ENCODE data around the gene GRAMD2B.

Gene GRAMD2B

GRCh38 chr5:126499278-126499677, 76.1 kb downstream of the GRAMD2B start:
- no peak for DNase-seq
- Mint-ChIP-seq H3K27me3 (no peaks in the 10 kb centered on the region), H3K4me3 (no peak overlapping the region), H3K4me1 (peaks cover 21% of the 10 kb centered on the region), H3K9me3 (no peaks in the 10 kb centered on the region), H3K27ac (peak overlapping the region in 1 of 2 donors; percentile 70)
- ATAC-seq, result no peak

GRCh38 chr5:126499853-126500342, 76.7 kb downstream of the GRAMD2B start:
- DNase-seq (peak; percentile 13 to 38), ATAC-seq (peak; percentile 65)
- Mint-ChIP-seq H3K27me3 (no peaks in the 10 kb centered on the region), H3K27ac (peak overlapping the region in 1 of 2 donors; percentile 38), H3K4me3 (peak overlapping the region in 1 of 2 donors; percentile 30), H3K9me3 (no peaks in the 10 kb centered on the region), H3K4me1 (peaks cover 21% of the 10 kb centered on the region)

- ATAC-seq, result no peak
- DNase-seq, result no peak
- Mint-ChIP-seq H3K27me3 (no peaks in the 10 kb centered on the region), H3K4me3 (no peak overlapping the region), H3K4me1 (peaks cover 21% of the 10 kb centered on the region), H3K9me3 (no peaks in the 10 kb centered on the region), H3K27ac (no peak overlapping the region)
These were observed 78.2 kb downstream of the GRAMD2B start for GRCh38 chr5:126501448-126501847.

- no peaks in the 10 kb centered on the region for H3K27me3 Mint-ChIP-seq
- peak overlapping the region in 1 of 2 donors; percentile 74 for H3K27ac Mint-ChIP-seq
- H3K4me3 Mint-ChIP-seq, result no peak overlapping the region
- peaks cover 0 to 7% of the 10 kb centered on the region in 2 donors for H3K9me3 Mint-ChIP-seq
- peaks cover 42% of the 10 kb centered on the region for H3K4me1 Mint-ChIP-seq
- no peak for DNase-seq
- ATAC-seq, result peak; percentile 50
These were observed 80.4 kb downstream of the GRAMD2B start for GRCh38 chr5:126503602-126504104.

- no peak for ATAC-seq
- peaks cover 47% of the 10 kb centered on the region for H3K4me1 Mint-ChIP-seq
These were observed 82.9 kb downstream of the GRAMD2B start for GRCh38 chr5:126506079-126506478.

GRCh38 chr5:126508251-126508961, 85.2 kb downstream of the GRAMD2B start:
- Mint-ChIP-seq H3K4me3 (peak overlapping the region; percentile 82 to 83), H3K9me3 (peaks cover 0 to 7% of the 10 kb centered on the region in 2 donors), H3K27me3 (no peaks in the 10 kb centered on the region), H3K27ac (peak overlapping the region; percentile 96 to 98), H3K4me1 (peaks cover 54% of the 10 kb centered on the region)
- DNase-seq (peak; percentile 8 to 27), ATAC-seq (peak; percentile 78)

More at GRCh38 chr5:126506079-126506478, 82.9 kb downstream of the GRAMD2B start:
- Mint-ChIP-seq H3K27me3 (no peaks in the 10 kb centered on the region), H3K27ac (no peak overlapping the region), H3K9me3 (peaks cover 0 to 7% of the 10 kb centered on the region in 2 donors), H3K4me3 (no peak overlapping the region)
- no peak for DNase-seq

- Mint-ChIP-seq H3K27ac (peak overlapping the region; percentile 96 to 98), H3K4me1 (peaks cover 58% of the 10 kb centered on the region), H3K27me3 (no peaks in the 10 kb centered on the region), H3K9me3 (peaks cover 0 to 7% of the 10 kb centered on the region in 2 donors), H3K4me3 (peak overlapping the region; percentile 82 to 83)
- DNase-seq, result no peak
- ATAC-seq, result peak; percentile 86
These were observed 85.7 kb downstream of the GRAMD2B start for GRCh38 chr5:126508962-126509279.

GRCh38 chr5:126509339-126509738, 86.1 kb downstream of the GRAMD2B start:
- Mint-ChIP-seq H3K27me3 (no peaks in the 10 kb centered on the region), H3K9me3 (peaks cover 0 to 7% of the 10 kb centered on the region in 2 donors), H3K4me3 (no peak overlapping the region), H3K4me1 (peaks cover 60% of the 10 kb centered on the region), H3K27ac (no peak overlapping the region)
- ATAC-seq, result no peak
- no peak for DNase-seq

GRCh38 chr5:126511961-126512360, 88.8 kb downstream of the GRAMD2B start:
- Mint-ChIP-seq H3K27ac (no peak overlapping the region), H3K4me1 (peaks cover 55% of the 10 kb centered on the region), H3K9me3 (peaks cover 0 to 4% of the 10 kb centered on the region in 2 donors), H3K4me3 (no peak overlapping the region), H3K27me3 (no peaks in the 10 kb centered on the region)
- ATAC-seq (no peak), DNase-seq (no peak)

GRCh38 chr5:126512451-126512850, 89.2 kb downstream of the GRAMD2B start:
- H3K4me1 Mint-ChIP-seq, result peaks cover 50% of the 10 kb centered on the region
- no peak overlapping the region for H3K27ac Mint-ChIP-seq
- H3K27me3 Mint-ChIP-seq, result no peaks in the 10 kb centered on the region
- DNase-seq, result no peak
- ATAC-seq, result no peak
- no peaks in the 10 kb centered on the region for H3K9me3 Mint-ChIP-seq
- no peak overlapping the region for H3K4me3 Mint-ChIP-seq

GRCh38 chr5:126513302-126513701, 90.1 kb downstream of the GRAMD2B start:
- ATAC-seq, result no peak
- no peaks in the 10 kb centered on the region for H3K9me3 Mint-ChIP-seq

GRCh38 chr5:126513703-126514102, 90.5 kb downstream of the GRAMD2B start:
- no peaks in the 10 kb centered on the region for H3K9me3 Mint-ChIP-seq
- no peak overlapping the region for H3K27ac Mint-ChIP-seq
- no peak overlapping the region for H3K4me3 Mint-ChIP-seq
- DNase-seq, result no peak
- peaks cover 38% of the 10 kb centered on the region for H3K4me1 Mint-ChIP-seq
- H3K27me3 Mint-ChIP-seq, result no peaks in the 10 kb centered on the region
- ATAC-seq, result no peak

More at GRCh38 chr5:126513302-126513701, 90.1 kb downstream of the GRAMD2B start:
- DNase-seq, result no peak
- no peak overlapping the region for H3K4me3 Mint-ChIP-seq
- H3K27ac Mint-ChIP-seq, result no peak overlapping the region
- H3K4me1 Mint-ChIP-seq, result peaks cover 42% of the 10 kb centered on the region
- no peaks in the 10 kb centered on the region for H3K27me3 Mint-ChIP-seq

- no peak overlapping the region for H3K27ac Mint-ChIP-seq
- no peaks in the 10 kb centered on the region for H3K9me3 Mint-ChIP-seq
- no peak for DNase-seq
- no peaks in the 10 kb centered on the region for H3K27me3 Mint-ChIP-seq
- H3K4me1 Mint-ChIP-seq, result peaks cover 34% of the 10 kb centered on the region
- ATAC-seq, result no peak
- H3K4me3 Mint-ChIP-seq, result no peak overlapping the region
These were observed 90.9 kb downstream of the GRAMD2B start for GRCh38 chr5:126514131-126514557.

- ATAC-seq (no peak), DNase-seq (no peak)
- Mint-ChIP-seq H3K4me3 (no peak overlapping the region), H3K27ac (no peak overlapping the region), H3K27me3 (no peaks in the 10 kb centered on the region), H3K4me1 (peaks cover 29% of the 10 kb centered on the region), H3K9me3 (no peaks in the 10 kb centered on the region)
These were observed 91.4 kb downstream of the GRAMD2B start for GRCh38 chr5:126514558-126515141.

- Mint-ChIP-seq H3K27me3 (no peaks in the 10 kb centered on the region), H3K4me3 (no peak overlapping the region), H3K9me3 (no peaks in the 10 kb centered on the region), H3K4me1 (peaks cover 22% of the 10 kb centered on the region), H3K27ac (no peak overlapping the region)
- DNase-seq (no peak), ATAC-seq (no peak)
These were observed 92.1 kb downstream of the GRAMD2B start for GRCh38 chr5:126515337-126515736.

- Mint-ChIP-seq H3K27ac (no peak overlapping the region), H3K27me3 (no peaks in the 10 kb centered on the region), H3K4me3 (no peak overlapping the region), H3K4me1 (peaks cover 16% of the 10 kb centered on the region), H3K9me3 (no peaks in the 10 kb centered on the region)
- ATAC-seq, result no peak
- no peak for DNase-seq
These were observed 92.9 kb downstream of the GRAMD2B start for GRCh38 chr5:126516133-126516532.

All from stimulated activated naive CD8-positive, alpha-beta T cell treated with anti-CD3 and anti-CD28 coated beads, Interleukin-15, amount 100 ng/mL, for 72 hours (primary cell).